ENCODE data around the gene MORN1. TPM values are rescaled to one million over a fixed set of nuclear protein-coding genes. Genes with fewer than 3 reads are reported as not detected.
"Not testable (repeated sequence)": the region's sequence is repeated elsewhere in the genome, so short reads cannot be mapped to it uniquely, and the experiment has no call there.

The MORN1 gene
- total RNA-seq, 2 experiments from 2014 or later, result 8.0 to 8.5 TPM

DNA sequence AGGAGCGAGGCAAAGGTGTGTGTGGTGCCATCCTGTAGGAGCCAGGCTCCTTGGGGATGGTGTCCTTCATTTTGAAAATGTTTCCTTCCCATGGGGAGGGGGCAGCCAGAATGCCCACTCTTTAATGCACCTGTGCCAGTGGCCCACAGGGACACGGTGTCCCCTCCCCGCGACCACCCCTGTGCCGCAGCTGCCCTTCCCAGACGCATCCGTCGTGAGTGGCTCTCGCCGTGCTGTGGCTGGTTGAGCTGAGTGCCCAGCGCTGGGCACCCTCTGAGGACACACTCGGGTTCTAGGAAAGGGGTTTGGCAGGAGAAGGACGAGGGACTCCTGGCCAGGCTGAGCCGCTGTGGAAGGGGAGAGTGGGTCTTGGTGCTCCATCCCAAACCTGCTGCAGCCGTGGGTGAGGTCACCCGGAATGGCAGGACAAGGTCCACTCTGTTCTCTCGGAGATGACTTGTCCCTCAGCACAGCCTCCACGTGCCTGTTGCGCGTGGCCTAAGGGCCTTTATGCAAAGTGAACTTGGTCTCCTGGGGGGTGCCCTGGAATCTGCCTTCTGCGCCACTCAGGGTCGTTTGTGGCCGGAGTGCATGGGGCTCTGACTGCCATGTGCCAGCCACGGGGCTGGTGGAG, 88.9 kb downstream of the MORN1 start:
- Mint-ChIP-seq H3K9me3 (ENCODE audit: low read depth) (no peaks in the 10 kb centered on the region), H3K4me3 (no peak overlapping the region), H3K27ac (no peak overlapping the region), H3K36me3 (peaks cover 12% of the 10 kb centered on the region), H3K4me1 (peaks cover 35% of the 10 kb centered on the region), H3K27me3 (no peaks in the 10 kb centered on the region)
- ATAC-seq, result no peak
- CTCF ChIA-PET, result interaction anchor here (3.0 to 3.2 kb wide), 2 partner anchors 9 to 12 kb away, joined by 16 to 24 read pairs; no protein-coding TSS in a partner anchor
- DNase-seq, result no peak

- no peaks in the 10 kb centered on the region for H3K9me3 Mint-ChIP-seq (ENCODE audit: low read depth)
- peak overlapping the region; percentile 97 for H3K27ac Mint-ChIP-seq
- no peak overlapping the region for H3K4me3 Mint-ChIP-seq
Measured at GRCh38 chr1:2301607-2302291, 89.6 kb downstream of the MORN1 start.

GRCh38 chr1:2300851-2301606, 90.3 kb downstream of the MORN1 start:
- CTCF ChIA-PET, result interaction anchor here (1.0 to 3.2 kb wide), 9 partner anchors 10 to 223 kb away, joined by 3 to 24 read pairs (median 11); partner anchors contain the start of genes FAAP20, MORN1 and RER1
- Mint-ChIP-seq H3K4me1 (peaks cover 41% of the 10 kb centered on the region), H3K36me3 (peaks cover 9% of the 10 kb centered on the region), H3K27me3 (no peaks in the 10 kb centered on the region), H3K27ac (peak overlapping the region; percentile 97), H3K9me3 (ENCODE audit: low read depth) (no peaks in the 10 kb centered on the region), H3K4me3 (peak overlapping the region; percentile 74)
- DNase-seq, result peak; percentile 94
- peak; percentile 77 for ATAC-seq

More at GRCh38 chr1:2301607-2302291, 89.6 kb downstream of the MORN1 start:
- DNase-seq, result no peak
- H3K27me3 Mint-ChIP-seq, result no peaks in the 10 kb centered on the region
- peaks cover 6% of the 10 kb centered on the region for H3K36me3 Mint-ChIP-seq
- peaks cover 39% of the 10 kb centered on the region for H3K4me1 Mint-ChIP-seq
- CTCF ChIA-PET, result interaction anchor here (1.0 to 3.2 kb wide), 7 partner anchors 10 to 107 kb away, joined by 3 to 24 read pairs (median 11); partner anchors contain the start of genes FAAP20, MORN1 and RER1
- no peak for ATAC-seq

- ATAC-seq (peak; percentile 81), DNase-seq (peak; percentile 91)
- H3K9me3 Mint-ChIP-seq (ENCODE audit: low read depth), result no peaks in the 10 kb centered on the region
- CTCF ChIA-PET, result interaction anchor here (1.0 to 3.2 kb wide), 9 partner anchors 9 to 224 kb away, joined by 3 to 24 read pairs (median 11); partner anchors contain the start of genes FAAP20, MORN1 and RER1
- peak overlapping the region; percentile 97 for H3K27ac Mint-ChIP-seq
- peaks cover 49% of the 10 kb centered on the region for H3K4me1 Mint-ChIP-seq
- H3K36me3 Mint-ChIP-seq, result peaks cover 4% of the 10 kb centered on the region
- no peaks in the 10 kb centered on the region for H3K27me3 Mint-ChIP-seq
- H3K4me3 Mint-ChIP-seq, result peak overlapping the region; percentile 74
Measured at GRCh38 chr1:2300004-2300771, 91.2 kb downstream of the MORN1 start.

DNA sequence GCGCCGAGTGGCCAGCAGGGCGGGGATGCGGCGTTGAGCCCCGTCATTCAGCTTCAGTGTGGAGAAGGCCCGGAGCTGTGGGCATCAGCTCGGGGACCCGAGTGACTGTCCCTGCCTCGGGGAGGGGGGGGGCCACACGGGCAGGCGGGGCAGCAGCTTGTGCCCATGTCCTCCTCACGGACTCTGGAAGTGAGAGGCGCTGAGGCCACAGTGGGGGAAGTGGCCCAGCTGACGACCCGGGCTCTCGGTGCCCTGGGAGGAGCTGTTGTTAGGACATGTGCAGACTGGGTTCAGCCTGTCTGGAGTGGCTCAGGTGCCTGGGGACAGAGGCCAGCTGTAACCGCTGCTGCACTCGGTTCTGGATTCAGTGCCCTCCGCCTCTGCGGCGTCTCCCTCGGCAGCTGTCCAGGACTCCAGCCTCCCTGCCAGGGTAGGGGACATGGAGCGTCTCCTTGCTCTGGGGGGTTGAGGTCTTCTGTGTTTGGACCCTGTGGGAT, 92.2 kb downstream of the MORN1 start:
- peaks cover 4% of the 10 kb centered on the region for H3K36me3 Mint-ChIP-seq
- peak overlapping the region; percentile 97 for H3K27ac Mint-ChIP-seq
- DNase-seq, result no peak
- CTCF ChIA-PET, result interaction anchor here (1.3 to 2.8 kb wide), 5 partner anchors 8 to 104 kb away, joined by 3 to 20 read pairs (median 5); partner anchors contain the start of gene FAAP20
- H3K27me3 Mint-ChIP-seq, result no peaks in the 10 kb centered on the region
- peaks cover 55% of the 10 kb centered on the region for H3K4me1 Mint-ChIP-seq
- no peak overlapping the region for H3K4me3 Mint-ChIP-seq
- no peaks in the 10 kb centered on the region for H3K9me3 Mint-ChIP-seq (ENCODE audit: low read depth)
- no peak for ATAC-seq

DNA sequence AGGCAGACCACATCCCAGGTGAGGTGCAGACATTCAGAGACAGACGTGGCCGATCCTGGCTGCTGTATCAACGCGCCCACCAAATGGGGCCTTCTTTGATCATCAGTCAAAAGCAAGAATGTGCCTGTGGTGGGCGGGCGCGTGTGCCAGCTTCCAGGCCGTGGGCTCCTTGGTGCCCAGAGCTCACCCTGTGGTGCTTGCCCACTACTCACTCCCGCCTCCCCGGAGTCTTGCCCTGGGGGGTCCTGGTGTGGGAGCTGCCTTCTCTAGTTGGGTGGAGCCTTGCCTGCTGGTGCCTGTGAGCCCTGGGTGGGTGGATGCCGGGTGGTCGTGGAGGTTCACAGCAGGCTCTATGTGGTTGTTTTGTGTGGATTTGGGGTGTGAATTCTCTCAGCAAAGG, 92.7 kb downstream of the MORN1 start:
- CTCF ChIA-PET, result interaction anchor here (1.3 to 2.6 kb wide), 3 partner anchors 15 to 103 kb away, joined by 5 to 11 read pairs (median 5); partner anchors contain the start of gene FAAP20
- ATAC-seq (no peak), DNase-seq (no peak)
- Mint-ChIP-seq H3K36me3 (peaks cover 4% of the 10 kb centered on the region), H3K4me3 (no peak overlapping the region), H3K27ac (peak overlapping the region; percentile 14), H3K9me3 (ENCODE audit: low read depth) (no peaks in the 10 kb centered on the region), H3K4me1 (peaks cover 59% of the 10 kb centered on the region), H3K27me3 (no peaks in the 10 kb centered on the region)

DNA sequence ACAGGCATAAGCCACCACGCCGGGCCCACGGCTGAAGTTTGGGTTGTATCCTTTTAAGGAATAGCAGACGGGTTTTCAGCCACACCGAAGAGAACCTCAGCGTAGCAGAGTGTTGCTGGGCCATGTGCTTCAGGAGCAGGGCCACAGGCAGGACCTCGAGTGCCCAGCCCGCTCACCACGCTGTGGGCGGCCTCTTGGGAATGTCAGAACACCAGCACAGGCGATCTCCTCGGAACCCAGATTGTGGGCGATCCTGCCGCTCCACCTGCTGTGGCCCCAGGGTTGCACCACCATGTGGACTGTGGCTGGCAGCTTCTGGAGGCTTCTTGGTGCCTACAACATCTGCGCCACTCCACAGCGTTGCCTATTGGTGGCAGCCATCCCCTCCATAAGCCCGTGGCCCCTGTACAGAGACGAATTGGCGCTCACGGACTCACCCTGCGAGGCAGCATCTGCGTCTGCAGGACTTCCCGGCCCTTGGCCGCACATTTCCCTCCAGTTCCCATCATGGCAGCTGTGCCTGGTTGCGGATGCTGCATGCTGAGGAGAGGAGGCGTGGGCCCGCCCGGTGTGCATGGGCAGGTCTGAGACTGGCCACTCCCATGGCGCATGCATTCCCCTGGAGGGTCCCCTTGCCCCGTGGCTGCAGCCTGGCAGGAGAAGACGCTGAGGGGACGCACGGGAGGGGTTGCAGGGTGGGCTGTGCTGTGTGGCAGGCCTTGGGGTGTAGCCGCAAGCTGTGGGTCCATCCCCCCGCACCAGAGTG, 93.9 kb downstream of the MORN1 start:
- DNase-seq (no peak), ATAC-seq (no peak)
- CTCF ChIA-PET, result interaction anchor here (1.6 kb wide), 1 partner anchor 19 kb away, joined by 5 read pairs; no protein-coding TSS in a partner anchor
- H3K9me3 Mint-ChIP-seq (ENCODE audit: low read depth), result no peaks in the 10 kb centered on the region
- no peak overlapping the region for H3K4me3 Mint-ChIP-seq
- no peaks in the 10 kb centered on the region for H3K27me3 Mint-ChIP-seq
- peaks cover 64% of the 10 kb centered on the region for H3K4me1 Mint-ChIP-seq
- no peak overlapping the region for H3K27ac Mint-ChIP-seq
- peaks cover 4% of the 10 kb centered on the region for H3K36me3 Mint-ChIP-seq

DNA sequence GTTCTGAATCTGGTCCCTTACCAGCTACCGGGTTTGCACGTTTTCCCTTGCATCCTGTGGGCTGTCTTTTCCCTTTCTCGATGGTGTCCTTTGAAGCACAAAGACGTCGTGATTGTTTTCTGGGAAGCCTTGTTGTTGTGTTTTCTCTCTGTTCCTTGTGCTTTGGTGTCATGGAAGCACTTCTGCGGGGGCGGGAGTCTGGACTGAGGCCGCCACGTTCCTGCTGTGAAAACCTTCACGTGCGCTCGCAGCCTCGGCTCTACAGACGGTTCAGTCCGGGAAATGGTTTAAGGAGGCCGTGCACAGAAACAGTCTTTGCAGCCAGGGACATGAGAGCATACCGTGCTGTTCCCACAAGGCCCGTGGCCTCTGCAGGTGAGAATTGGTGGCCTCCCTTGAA, 94.7 kb downstream of the MORN1 start:
- CTCF ChIA-PET, result interaction anchor here (0.9 kb wide), 1 partner anchor 123 kb away, joined by 3 read pairs; no protein-coding TSS in a partner anchor
- Mint-ChIP-seq H3K4me3 (no peak overlapping the region), H3K27me3 (no peaks in the 10 kb centered on the region), H3K36me3 (peaks cover 4% of the 10 kb centered on the region), H3K27ac (peak overlapping the region; percentile 26), H3K9me3 (ENCODE audit: low read depth) (no peaks in the 10 kb centered on the region), H3K4me1 (peaks cover 69% of the 10 kb centered on the region)
- DNase-seq (no peak), ATAC-seq (no peak)

DNA sequence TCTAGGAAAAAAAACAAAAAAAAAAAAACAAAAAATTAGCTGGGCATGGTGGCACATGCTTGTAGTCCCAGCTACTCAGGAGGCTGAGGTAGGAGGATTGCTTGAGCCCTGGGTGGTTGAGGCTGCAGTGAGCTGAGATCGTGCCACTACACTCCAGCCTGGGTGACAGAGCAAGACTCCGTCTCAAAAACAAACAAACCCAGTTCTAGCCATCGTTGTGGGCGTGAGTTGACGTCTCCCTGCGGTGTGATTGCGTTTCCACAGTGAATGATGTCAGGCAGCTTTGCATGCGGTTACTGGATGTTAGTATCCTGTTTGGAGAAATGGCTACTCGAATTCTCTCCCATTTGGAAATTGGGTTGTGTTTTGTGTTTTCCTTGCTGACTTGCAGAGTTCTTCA, 95.1 kb downstream of the MORN1 start:
- ATAC-seq; H3K36me3 Mint-ChIP-seq; H3K27me3 Mint-ChIP-seq; DNase-seq; H3K9me3 Mint-ChIP-seq (ENCODE audit: low read depth); H3K4me3 Mint-ChIP-seq: not testable (repeated sequence)
- CTCF ChIA-PET, result interaction anchor here (0.9 kb wide), 1 partner anchor 122 kb away, joined by 3 read pairs; no protein-coding TSS in a partner anchor
- Mint-ChIP-seq H3K27ac (peak overlapping the region; percentile 26), H3K4me1 (peaks cover 69% of the 10 kb centered on the region)

- H3K9me3 Mint-ChIP-seq (ENCODE audit: low read depth), result no peaks in the 10 kb centered on the region
Measured at GRCh38 chr1:2295526-2295925, 95.8 kb downstream of the MORN1 start.

GRCh38 chr1:2294725-2295078, 96.7 kb downstream of the MORN1 start:
- H3K27me3 Mint-ChIP-seq, result no peaks in the 10 kb centered on the region
- H3K9me3 Mint-ChIP-seq (ENCODE audit: low read depth), result no peaks in the 10 kb centered on the region
- H3K36me3 Mint-ChIP-seq, result peaks cover 4% of the 10 kb centered on the region
- CTCF ChIA-PET, result no interaction called here
- ATAC-seq, result no peak
- no peak overlapping the region for H3K4me3 Mint-ChIP-seq
- no peak overlapping the region for H3K27ac Mint-ChIP-seq
- peaks cover 71% of the 10 kb centered on the region for H3K4me1 Mint-ChIP-seq
- DNase-seq, result no peak

More at GRCh38 chr1:2295526-2295925, 95.8 kb downstream of the MORN1 start:
- CTCF ChIA-PET, result no interaction called here
- no peak overlapping the region for H3K4me3 Mint-ChIP-seq
- ATAC-seq (no peak), DNase-seq (no peak)
- H3K27ac Mint-ChIP-seq, result no peak overlapping the region
- H3K4me1 Mint-ChIP-seq, result peaks cover 70% of the 10 kb centered on the region
- peaks cover 4% of the 10 kb centered on the region for H3K36me3 Mint-ChIP-seq
- H3K27me3 Mint-ChIP-seq, result no peaks in the 10 kb centered on the region

Data from activated CD8-positive, alpha-beta memory T cell treated with anti-CD3 and anti-CD28 coated beads, Interleukin-2, amount 10 ng/mL, durations not matched to agents 7 days and 5 days (primary cell).